HG03039 (cell line): ENCODE data around the gene TSPAN13.

Experiments
- ATAC-seq: cut with Tn5 transposase; IDR thresholded peaks from one replicate; pipeline ENCODE4 v1.9.1; 2021; ENCODE audit warnings: mild to moderate bottlenecking, moderate library complexity; ENCODE audit not compliant: unreplicated experiment

The TSPAN13 gene

GRCh38 chr7:16753102-16753931 lies at the start of gene TSPAN13:
Gene TSPAN13, plus strand, starts transcription at chr7:16753755. Its CDS starts 213 bp downstream, at chr7:16753968.
- ATAC-seq, result peak; percentile 87

- no peak for ATAC-seq
Observed at GRCh38 chr7:16708511-16708910, 45.0 kb upstream of the TSPAN13 start.

- no peak for ATAC-seq
Observed at GRCh38 chr7:16708980-16709379, 44.6 kb upstream of the TSPAN13 start.

- ATAC-seq, result no peak
Observed at GRCh38 chr7:16710651-16711050, 42.9 kb upstream of the TSPAN13 start.

GRCh38 chr7:16711730-16712129 lies 41.8 kb upstream of the TSPAN13 start:
- ATAC-seq, result no peak

GRCh38 chr7:16712916-16713315 lies 40.6 kb upstream of the TSPAN13 start:
- no peak for ATAC-seq

- ATAC-seq, result no peak
Observed at GRCh38 chr7:16715928-16716327, 37.6 kb upstream of the TSPAN13 start.

GRCh38 chr7:16718111-16718656 lies 35.4 kb upstream of the TSPAN13 start:
- ATAC-seq, result no peak

GRCh38 chr7:16719699-16720098 lies 33.9 kb upstream of the TSPAN13 start:
- no peak for ATAC-seq

GRCh38 chr7:16721541-16721940 lies 32.0 kb upstream of the TSPAN13 start:
- ATAC-seq, result no peak

- ATAC-seq, result no peak
Observed at GRCh38 chr7:16724344-16724743, 29.2 kb upstream of the TSPAN13 start.

GRCh38 chr7:16726189-16726588 lies 27.4 kb upstream of the TSPAN13 start:
- ATAC-seq, result no peak

- ATAC-seq, result no peak
Observed at GRCh38 chr7:16727736-16728135, 25.8 kb upstream of the TSPAN13 start.

GRCh38 chr7:16728811-16729210 lies 24.7 kb upstream of the TSPAN13 start:
- ATAC-seq, result no peak

GRCh38 chr7:16729541-16729940 lies 24.0 kb upstream of the TSPAN13 start:
- ATAC-seq, result no peak

- no peak for ATAC-seq
Observed at GRCh38 chr7:16730937-16731336, 22.6 kb upstream of the TSPAN13 start.

- ATAC-seq, result no peak
Observed at GRCh38 chr7:16732828-16733227, 20.7 kb upstream of the TSPAN13 start.

GRCh38 chr7:16734148-16734726 lies 19.3 kb upstream of the TSPAN13 start:
- no peak for ATAC-seq

GRCh38 chr7:16735020-16735419 lies 18.5 kb upstream of the TSPAN13 start:
- ATAC-seq, result no peak

- ATAC-seq, result no peak
Observed at GRCh38 chr7:16738011-16738688, 15.4 kb upstream of the TSPAN13 start.

GRCh38 chr7:16739863-16740622 lies 13.5 kb upstream of the TSPAN13 start:
- no peak for ATAC-seq
